Activated CD8-positive, alpha-beta memory T cell treated with anti-CD3 and anti-CD28 coated beads, Interleukin-2, amount 10 ng/mL, durations not matched to agents 7 days and 5 days (primary cell): ENCODE data around the gene COX7A2L. TPM values are rescaled to one million over a fixed set of nuclear protein-coding genes. Genes with fewer than 3 reads are reported as not detected.

ENCODE experiments used
- ATAC-seq: fragments of 150-1000 bp; cut with Tn5 transposase; one replicate; pipeline ENCODE4 v1.10.0; 2021; ENCODE audit warnings: moderate library complexity
- CTCF ChIA-PET: fragments of 350-600 bp; sonication (Branson Sonifier 250); formaldehyde crosslinking; loops from one replicate; lab custom pipeline; 2021; ENCODE audit warnings: antibody characterized with exemption; lab: Charles Lee
- DNase-seq: peaks from one replicate; pipeline ENCODE4 v3.0.0-alpha.2; 2020
- H3K27ac Mint-ChIP-seq: one replicate; pipeline ENCODE4 v1.8.0; 2021; ENCODE audit warnings: mild to moderate bottlenecking, mixed read lengths
- H3K27me3 Mint-ChIP-seq: one replicate; pipeline ENCODE4 v1.8.0; 2021; ENCODE audit warnings: mixed read lengths
- H3K36me3 Mint-ChIP-seq: one replicate; pipeline ENCODE4 v1.8.0; 2021; ENCODE audit warnings: mild to moderate bottlenecking, mixed read lengths
- H3K4me1 Mint-ChIP-seq: one replicate; pipeline ENCODE4 v1.8.0; 2021; ENCODE audit warnings: mixed read lengths
- H3K4me3 Mint-ChIP-seq: one replicate; pipeline ENCODE4 v1.8.0; 2021; ENCODE audit warnings: mild to moderate bottlenecking, moderate library complexity, mixed read lengths
- H3K9me3 Mint-ChIP-seq: one replicate; pipeline ENCODE4 v1.8.0; 2022; ENCODE audit warnings: low read depth, mixed read lengths
- total RNA-seq, 2 experiments: library from RNA; stranded (reverse); gene quantifications; one replicate each; pipeline ENCODE4 v1.2.3, GENCODE V29; 2021

The COX7A2L gene
- total RNA-seq, 2 experiments from 2014 or later, result 80.0 to 92.6 TPM

- no peaks in the 10 kb centered on the region for H3K27me3 Mint-ChIP-seq
- CTCF ChIA-PET, result interaction anchor here (1.0 kb wide), 1 partner anchor 9 kb away, joined by 3 read pairs; no protein-coding TSS in a partner anchor
- no peak for ATAC-seq
- H3K27ac Mint-ChIP-seq, result no peak overlapping the region
- H3K4me1 Mint-ChIP-seq, result peaks cover 12% of the 10 kb centered on the region
- H3K36me3 Mint-ChIP-seq, result peaks cover 47% of the 10 kb centered on the region
- no peaks in the 10 kb centered on the region for H3K9me3 Mint-ChIP-seq
- no peak for DNase-seq
- H3K4me3 Mint-ChIP-seq, result no peak overlapping the region
Measured at GRCh38 chr2:42331569-42332284, 29.3 kb downstream of the COX7A2L start.

GRCh38 chr2:42329736-42330135 is 31.3 kb downstream of the COX7A2L start:
- CTCF ChIA-PET, result interaction anchor here (1.6 to 2.4 kb wide), 4 partner anchors 16 to 243 kb away, joined by 3 to 24 read pairs (median 8); no protein-coding TSS in a partner anchor
- Mint-ChIP-seq H3K4me3 (no peak overlapping the region), H3K4me1 (peaks cover 16% of the 10 kb centered on the region), H3K27ac (no peak overlapping the region), H3K9me3 (no peaks in the 10 kb centered on the region), H3K27me3 (no peaks in the 10 kb centered on the region), H3K36me3 (peaks cover 39% of the 10 kb centered on the region)
- DNase-seq (no peak), ATAC-seq (no peak)

GRCh38 chr2:42328923-42329322 is 32.1 kb downstream of the COX7A2L start:
- no peaks in the 10 kb centered on the region for H3K9me3 Mint-ChIP-seq
- ATAC-seq (no peak), DNase-seq (no peak)
- H3K4me1 Mint-ChIP-seq, result peaks cover 16% of the 10 kb centered on the region
- H3K36me3 Mint-ChIP-seq, result peaks cover 40% of the 10 kb centered on the region
- H3K4me3 Mint-ChIP-seq, result no peak overlapping the region
- no peak overlapping the region for H3K27ac Mint-ChIP-seq
- CTCF ChIA-PET, result interaction anchor here (0.6 to 2.4 kb wide), 17 partner anchors 9 to 459 kb away, joined by 3 to 24 read pairs (median 4); no protein-coding TSS in a partner anchor
- no peaks in the 10 kb centered on the region for H3K27me3 Mint-ChIP-seq

GRCh38 chr2:42328148-42328833 is 32.7 kb downstream of the COX7A2L start:
- no peaks in the 10 kb centered on the region for H3K27me3 Mint-ChIP-seq
- ATAC-seq (no peak), DNase-seq (no peak)
- CTCF ChIA-PET, result interaction anchor here (0.9 to 2.4 kb wide), 16 partner anchors 8 to 458 kb away, joined by 3 to 24 read pairs (median 4); no protein-coding TSS in a partner anchor
- H3K27ac Mint-ChIP-seq, result peak overlapping the region; percentile 12
- no peaks in the 10 kb centered on the region for H3K9me3 Mint-ChIP-seq
- peaks cover 16% of the 10 kb centered on the region for H3K4me1 Mint-ChIP-seq
- H3K4me3 Mint-ChIP-seq, result no peak overlapping the region
- H3K36me3 Mint-ChIP-seq, result peaks cover 34% of the 10 kb centered on the region

- H3K36me3 Mint-ChIP-seq, result peaks cover 30% of the 10 kb centered on the region
- CTCF ChIA-PET, result interaction anchor here (2.3 kb wide), 1 partner anchor 231 kb away, joined by 7 read pairs; no protein-coding TSS in a partner anchor
- no peak overlapping the region for H3K4me3 Mint-ChIP-seq
- H3K4me1 Mint-ChIP-seq, result peaks cover 16% of the 10 kb centered on the region
- H3K9me3 Mint-ChIP-seq, result no peaks in the 10 kb centered on the region
- ATAC-seq (peak; percentile 42), DNase-seq (no peak)
- peak overlapping the region; percentile 62 for H3K27ac Mint-ChIP-seq
- H3K27me3 Mint-ChIP-seq, result no peaks in the 10 kb centered on the region
Measured at GRCh38 chr2:42327125-42327524, 33.9 kb downstream of the COX7A2L start.

- CTCF ChIA-PET, result interaction anchor here (2.3 kb wide), 1 partner anchor 229 kb away, joined by 7 read pairs; no protein-coding TSS in a partner anchor
Measured at GRCh38 chr2:42325609-42326008, 35.4 kb downstream of the COX7A2L start.

GRCh38 chr2:42324949-42325348 is 36.1 kb downstream of the COX7A2L start:
- ATAC-seq (no peak), DNase-seq (no peak)

More at GRCh38 chr2:42325609-42326008, 35.4 kb downstream of the COX7A2L start:
- ATAC-seq (no peak), DNase-seq (no peak)
- no peaks in the 10 kb centered on the region for H3K27me3 Mint-ChIP-seq
- no peak overlapping the region for H3K4me3 Mint-ChIP-seq
- no peak overlapping the region for H3K27ac Mint-ChIP-seq
- peaks cover 23% of the 10 kb centered on the region for H3K4me1 Mint-ChIP-seq
- peaks cover 30% of the 10 kb centered on the region for H3K36me3 Mint-ChIP-seq
- H3K9me3 Mint-ChIP-seq, result no peaks in the 10 kb centered on the region

GRCh38 chr2:42324244-42324643 is 36.8 kb downstream of the COX7A2L start:
- peaks cover 28% of the 10 kb centered on the region for H3K36me3 Mint-ChIP-seq
- no peak for ATAC-seq
- no peak overlapping the region for H3K4me3 Mint-ChIP-seq
- DNase-seq, result no peak
- CTCF ChIA-PET, result interaction anchor here (0.9 to 1.1 kb wide), 2 partner anchors 11 to 237 kb away, joined by 3 to 4 read pairs; no protein-coding TSS in a partner anchor
- H3K27ac Mint-ChIP-seq, result no peak overlapping the region
- H3K9me3 Mint-ChIP-seq, result no peaks in the 10 kb centered on the region
- peaks cover 24% of the 10 kb centered on the region for H3K4me1 Mint-ChIP-seq
- no peaks in the 10 kb centered on the region for H3K27me3 Mint-ChIP-seq

More at GRCh38 chr2:42324949-42325348, 36.1 kb downstream of the COX7A2L start:
- Mint-ChIP-seq H3K9me3 (no peaks in the 10 kb centered on the region), H3K27me3 (no peaks in the 10 kb centered on the region), H3K27ac (no peak overlapping the region), H3K36me3 (peaks cover 31% of the 10 kb centered on the region), H3K4me1 (peaks cover 24% of the 10 kb centered on the region), H3K4me3 (no peak overlapping the region)
- CTCF ChIA-PET, result interaction anchor here (1.1 to 2.3 kb wide), 2 partner anchors 12 to 229 kb away, joined by 3 to 7 read pairs; no protein-coding TSS in a partner anchor

GRCh38 chr2:42321452-42322064 is 39.5 kb downstream of the COX7A2L start:
- Mint-ChIP-seq H3K9me3 (no peaks in the 10 kb centered on the region), H3K27ac (peak overlapping the region; percentile 52), H3K36me3 (peaks cover 42% of the 10 kb centered on the region), H3K4me3 (no peak overlapping the region), H3K27me3 (no peaks in the 10 kb centered on the region), H3K4me1 (peaks cover 12% of the 10 kb centered on the region)
- CTCF ChIA-PET, result interaction anchor here (1.2 to 1.5 kb wide), 2 partner anchors 35 to 226 kb away, joined by 3 to 4 read pairs; no protein-coding TSS in a partner anchor
- DNase-seq, result no peak
- ATAC-seq, result no peak

- Mint-ChIP-seq H3K27me3 (no peaks in the 10 kb centered on the region), H3K9me3 (no peaks in the 10 kb centered on the region), H3K4me3 (no peak overlapping the region), H3K4me1 (peaks cover 17% of the 10 kb centered on the region), H3K27ac (no peak overlapping the region), H3K36me3 (peaks cover 49% of the 10 kb centered on the region)
- ATAC-seq, result no peak
- DNase-seq, result no peak
- CTCF ChIA-PET, result interaction anchor here (1.1 kb wide), 1 partner anchor 9 kb away, joined by 4 read pairs; no protein-coding TSS in a partner anchor
Measured at GRCh38 chr2:42319265-42319664, 41.8 kb downstream of the COX7A2L start.

- Mint-ChIP-seq H3K27ac (no peak overlapping the region), H3K36me3 (peaks cover 47% of the 10 kb centered on the region), H3K4me1 (peaks cover 17% of the 10 kb centered on the region), H3K27me3 (no peaks in the 10 kb centered on the region), H3K9me3 (no peaks in the 10 kb centered on the region), H3K4me3 (no peak overlapping the region)
- no peak for ATAC-seq
- CTCF ChIA-PET, result no interaction called here
- no peak for DNase-seq
Measured at GRCh38 chr2:42317945-42318344, 43.1 kb downstream of the COX7A2L start.

- no peak overlapping the region for H3K4me3 Mint-ChIP-seq
- H3K36me3 Mint-ChIP-seq, result peaks cover 44% of the 10 kb centered on the region
- no peak overlapping the region for H3K27ac Mint-ChIP-seq
Measured at GRCh38 chr2:42317486-42317885, 43.5 kb downstream of the COX7A2L start.

GRCh38 chr2:42316910-42317309 is 44.1 kb downstream of the COX7A2L start:
- Mint-ChIP-seq H3K4me1 (peaks cover 17% of the 10 kb centered on the region), H3K27ac (no peak overlapping the region), H3K27me3 (no peaks in the 10 kb centered on the region), H3K9me3 (no peaks in the 10 kb centered on the region), H3K36me3 (peaks cover 45% of the 10 kb centered on the region), H3K4me3 (no peak overlapping the region)
- DNase-seq, result no peak
- CTCF ChIA-PET, result interaction anchor here (1.3 kb wide), 1 partner anchor 12 kb away, joined by 3 read pairs; no protein-coding TSS in a partner anchor
- ATAC-seq, result no peak

More at GRCh38 chr2:42317486-42317885, 43.5 kb downstream of the COX7A2L start:
- H3K9me3 Mint-ChIP-seq, result no peaks in the 10 kb centered on the region
- H3K27me3 Mint-ChIP-seq, result no peaks in the 10 kb centered on the region
- H3K4me1 Mint-ChIP-seq, result peaks cover 17% of the 10 kb centered on the region
- ATAC-seq (no peak), DNase-seq (no peak)
- CTCF ChIA-PET, result no interaction called here
